ENCODE results near the gene ANKRD31. TPM values are rescaled to one million over a fixed set of nuclear protein-coding genes. Genes with fewer than 3 reads are reported as not detected.

The ANKRD31 gene, protein sequence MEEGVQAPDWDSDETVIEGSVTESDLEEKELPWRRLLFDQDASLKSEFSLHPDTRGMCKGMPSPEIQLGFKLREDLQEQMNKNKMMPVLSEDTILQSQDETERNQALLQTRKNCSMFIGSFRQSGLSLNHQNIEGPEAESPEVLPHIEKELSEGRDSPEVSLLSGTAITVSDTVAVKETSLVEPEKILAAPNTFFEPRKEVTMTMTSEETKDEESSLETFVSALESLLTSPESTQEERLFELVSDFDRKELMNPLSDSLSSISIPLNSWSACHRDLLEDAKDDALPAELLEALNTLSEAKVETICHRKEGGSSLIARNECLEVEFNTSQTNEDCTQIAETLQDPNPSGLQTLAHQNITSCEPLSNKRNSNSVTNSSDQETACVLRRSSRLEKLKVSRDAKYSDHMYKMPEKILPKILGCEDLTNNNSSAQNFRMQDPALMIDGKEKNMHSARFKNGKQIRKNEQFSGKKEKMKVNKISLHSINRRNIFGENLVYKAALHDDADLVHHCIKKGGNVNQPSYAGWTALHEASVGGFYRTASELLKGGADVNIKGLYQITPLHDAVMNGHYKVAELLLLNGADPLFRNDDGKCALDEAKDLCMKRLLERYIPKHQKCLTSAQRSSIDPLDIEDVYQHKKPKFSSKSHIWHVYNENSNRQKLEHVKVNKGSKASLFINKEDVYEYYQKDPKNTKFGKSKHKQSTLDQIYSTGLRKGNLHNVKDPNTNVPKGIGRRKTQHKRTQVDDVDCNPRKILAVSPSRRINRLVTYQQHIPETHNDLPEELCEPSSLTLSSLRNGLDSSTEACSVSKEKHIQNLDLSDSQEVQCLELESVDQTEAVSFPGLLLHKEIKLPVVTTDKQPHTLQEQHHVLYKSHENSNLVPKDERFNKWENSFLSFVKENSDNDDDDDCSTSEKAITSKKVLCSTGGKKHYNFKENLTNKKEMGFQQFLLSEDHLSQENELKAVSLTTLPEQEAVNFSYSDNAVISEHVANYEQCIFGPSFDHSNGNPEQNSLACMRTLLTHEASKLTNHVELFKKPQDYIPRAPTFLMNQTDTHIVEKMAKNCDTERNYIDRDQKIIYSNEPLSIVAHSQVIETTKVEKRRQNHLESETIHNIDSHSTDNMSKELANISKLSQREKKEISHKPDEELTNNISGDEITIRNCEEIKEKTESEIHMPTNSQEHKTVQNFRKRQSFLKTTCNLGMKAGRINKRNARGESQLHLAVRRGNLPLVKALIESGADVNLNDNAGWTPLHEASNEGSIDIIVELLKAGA (N-terminal part only)
- total RNA-seq: under 1 TPM; under 0.01 TPM

DNA sequence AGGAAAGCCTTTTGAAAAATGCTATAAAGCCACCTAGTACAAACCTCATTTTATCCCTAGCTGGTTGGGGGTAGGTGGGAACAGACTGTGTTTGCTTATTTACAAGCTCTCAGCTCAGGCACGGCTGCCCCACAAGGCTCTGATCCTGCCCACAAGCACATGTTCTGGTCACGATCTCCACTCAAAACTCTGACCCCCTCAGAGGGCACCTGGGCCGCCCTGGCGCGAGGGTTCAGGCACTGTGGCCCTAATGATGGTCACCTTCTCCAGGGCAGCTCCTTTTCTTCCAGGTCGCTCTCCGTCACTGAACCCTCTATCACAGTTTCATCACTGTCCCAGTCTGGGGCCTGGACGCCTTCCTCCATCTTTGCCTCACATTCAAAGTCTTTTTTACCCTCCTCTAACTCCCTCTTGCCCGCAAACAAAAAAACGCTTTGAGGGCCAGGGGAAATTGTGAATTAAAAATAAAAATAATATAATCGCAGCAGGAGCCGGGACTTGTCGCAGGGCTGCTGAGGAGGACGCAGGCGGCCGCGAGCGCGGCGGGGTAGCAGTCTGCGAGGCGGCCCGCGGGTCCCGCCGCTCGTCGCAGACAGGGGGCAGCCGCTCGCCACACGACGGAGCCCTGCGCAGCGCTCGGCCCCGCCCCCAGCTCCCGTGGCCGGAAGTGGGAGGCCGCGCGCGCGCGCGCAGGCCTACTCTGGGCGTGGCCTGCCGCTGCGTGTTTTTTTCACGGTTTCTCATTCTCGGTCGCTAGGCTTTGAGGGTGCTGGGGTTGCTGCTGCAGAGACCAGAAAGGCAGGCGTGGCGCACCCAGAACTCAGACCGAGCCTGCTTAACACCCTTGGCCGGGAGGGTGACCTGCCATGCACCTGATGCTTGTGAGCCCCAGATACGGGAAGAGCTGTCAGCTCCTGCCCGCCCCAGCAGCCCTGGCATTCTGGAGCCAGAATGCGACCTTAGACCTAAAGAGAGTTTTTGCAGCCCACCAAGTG, at the start of gene ANKRD31:
Gene ANKRD31 (minus strand): TSS at position 557 of the 995 bp plus-strand sequence. CDS start 192 bp downstream, at position 365.

DNA sequence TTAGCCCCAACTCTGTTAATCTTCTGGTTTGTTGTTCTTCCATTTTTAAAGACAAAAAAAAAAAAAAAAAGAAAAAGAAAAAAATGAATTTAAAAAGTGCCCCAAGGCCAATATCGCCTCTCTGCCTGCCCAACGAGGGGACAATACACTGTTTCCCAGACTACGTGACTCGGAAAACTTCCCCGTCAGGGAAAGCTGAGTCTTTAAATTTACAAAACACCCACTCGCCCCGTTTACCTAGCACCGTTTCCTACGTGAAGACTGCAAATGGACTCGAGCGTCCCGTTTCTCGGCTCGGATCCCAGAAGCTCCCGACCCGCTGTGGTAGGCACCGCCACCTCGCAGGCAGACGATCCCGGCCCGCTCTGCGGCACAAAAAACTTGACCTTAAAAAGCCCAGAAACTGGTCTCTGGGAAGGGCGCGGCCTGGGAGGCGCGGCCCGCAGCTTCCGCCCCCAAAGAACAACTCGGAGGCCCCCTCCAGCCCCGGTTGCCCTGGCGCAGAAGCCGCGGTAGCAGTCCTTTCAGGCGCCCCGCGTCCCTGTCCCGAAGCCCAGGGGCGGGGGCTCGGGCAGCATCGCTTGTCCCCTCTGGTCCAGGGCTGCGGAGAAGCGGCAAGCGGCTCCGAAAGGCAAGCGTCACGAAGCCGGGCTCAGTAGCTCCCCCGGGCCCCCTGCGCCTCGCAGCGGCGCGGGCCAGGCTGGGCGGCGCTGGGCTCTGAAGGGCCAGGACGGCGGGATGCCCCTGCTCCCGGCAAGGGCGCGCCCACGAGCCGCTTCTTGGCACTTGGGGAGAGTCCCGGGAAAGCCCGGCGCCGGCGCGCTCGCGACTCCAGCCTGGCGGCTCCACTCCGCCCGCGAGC, 184.3 kb downstream of the ANKRD31 start, which contains the start of gene GCNT4:
Gene GCNT4 (minus strand): TSS at position 367 of the 862 bp plus-strand sequence. CDS start 22,521 bp downstream, outside the sequence.

Small RNAs within 50 kb of the gene (small RNA-seq; reads per million reads assigned to genes)
- 0 reads per million in 2 donors for gene SUMO2P5

Other genes starting within 250 kb of the ANKRD31 start
- 1 to 10 TPM; 2.7 to 3.8 TPM for gene GCNT4, start 184.3 kb downstream of the ANKRD31 start, total RNA-seq
- gene HMGCR, start 100.3 kb upstream of the ANKRD31 start, total RNA-seq: 100 to 1,000 TPM; 138 to 166 TPM

All from melanocyte of skin (primary cell).